ENCODE measurements around the gene GNG12. TPM values are rescaled to one million over a fixed set of nuclear protein-coding genes. Genes with fewer than 3 reads are reported as not detected.

GNG12 gene
- total RNA-seq, 1 experiment from 2014 or later, result 117 TPM

DNA sequence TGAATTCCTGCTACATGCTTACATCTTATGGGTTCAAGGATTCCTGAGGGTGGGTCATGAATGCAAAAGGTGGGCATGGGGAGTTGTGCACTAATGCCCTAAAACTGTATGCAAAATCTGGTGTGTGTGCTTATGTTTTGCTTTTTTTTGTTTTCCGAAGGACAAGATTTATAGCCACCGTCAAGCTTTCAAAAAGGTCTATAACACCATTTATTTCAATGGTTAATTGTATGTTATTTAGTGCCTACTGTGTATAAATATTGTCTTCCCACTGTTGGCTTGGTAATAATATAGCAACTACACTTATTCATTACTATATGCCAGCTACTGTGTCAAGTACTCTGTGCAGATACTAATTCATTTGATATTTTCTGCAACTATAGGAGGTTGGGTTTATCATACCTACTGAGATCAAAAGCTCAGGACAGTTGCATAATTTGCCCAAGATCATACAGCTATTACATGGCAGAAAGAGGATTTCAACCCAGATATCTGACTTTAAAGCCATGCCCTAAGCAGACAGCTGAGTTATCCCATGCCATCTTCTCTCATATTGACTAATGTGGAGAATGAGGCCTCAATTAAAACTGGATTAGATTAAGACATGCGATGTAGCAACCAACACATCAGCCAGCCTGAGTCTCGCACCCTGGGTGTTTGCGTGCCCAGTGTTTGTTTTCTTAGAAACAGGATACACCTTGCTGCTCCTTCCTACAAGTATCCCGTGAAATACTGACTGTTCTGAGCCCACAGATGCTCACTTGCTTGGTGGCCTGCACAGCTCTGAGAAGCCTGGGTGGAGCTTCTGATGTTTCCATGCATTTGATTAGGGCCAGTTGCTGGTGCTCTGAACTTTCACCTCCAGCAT is 113.7 kb downstream of the GNG12 start:
- Mint-ChIP-seq H3K27ac (ENCODE audit: low read depth, unreplicated experiment) (no peak overlapping the region), H3K4me3 (ENCODE audit: unreplicated experiment) (no peak overlapping the region), H3K9me3 (ENCODE audit: unreplicated experiment) (no peaks in the 10 kb centered on the region), H3K36me3 (ENCODE audit: insufficient read depth, unreplicated experiment) (no peaks in the 10 kb centered on the region), H3K27me3 (ENCODE audit: insufficient read depth, unreplicated experiment) (no peaks in the 10 kb centered on the region), H3K4me1 (ENCODE audit: insufficient read depth, unreplicated experiment) (peaks cover 30% of the 10 kb centered on the region)
- CTCF ChIA-PET, result interaction anchor here (0.7 to 2.4 kb wide), 8 partner anchors 11 to 187 kb away, joined by 3 to 10 read pairs (median 4); no protein-coding TSS in a partner anchor
- TF ChIP-seq, protein P1, sequence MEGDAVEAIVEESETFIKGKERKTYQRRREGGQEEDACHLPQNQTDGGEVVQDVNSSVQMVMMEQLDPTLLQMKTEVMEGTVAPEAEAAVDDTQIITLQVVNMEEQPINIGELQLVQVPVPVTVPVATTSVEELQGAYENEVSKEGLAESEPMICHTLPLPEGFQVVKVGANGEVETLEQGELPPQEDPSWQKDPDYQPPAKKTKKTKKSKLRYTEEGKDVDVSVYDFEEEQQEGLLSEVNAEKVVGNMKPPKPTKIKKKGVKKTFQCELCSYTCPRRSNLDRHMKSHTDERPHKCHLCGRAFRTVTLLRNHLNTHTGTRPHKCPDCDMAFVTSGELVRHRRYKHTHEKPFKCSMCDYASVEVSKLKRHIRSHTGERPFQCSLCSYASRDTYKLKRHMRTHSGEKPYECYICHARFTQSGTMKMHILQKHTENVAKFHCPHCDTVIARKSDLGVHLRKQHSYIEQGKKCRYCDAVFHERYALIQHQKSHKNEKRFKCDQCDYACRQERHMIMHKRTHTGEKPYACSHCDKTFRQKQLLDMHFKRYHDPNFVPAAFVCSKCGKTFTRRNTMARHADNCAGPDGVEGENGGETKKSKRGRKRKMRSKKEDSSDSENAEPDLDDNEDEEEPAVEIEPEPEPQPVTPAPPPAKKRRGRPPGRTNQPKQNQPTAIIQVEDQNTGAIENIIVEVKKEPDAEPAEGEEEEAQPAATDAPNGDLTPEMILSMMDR (IDR thresholded peaks at IDR 0.05; ENCODE audit: unreplicated experiment), result no peak
- BruUV-seq (replicated peaks), result no TSS peak
- POLR2A ChIA-PET, result interaction anchor here (1.1 to 9.8 kb wide), 9 partner anchors 9 to 150 kb away, joined by 3 to 130 read pairs (median 5); partner anchors contain the start of gene GADD45A
- no peak for DNase-seq (ENCODE audit: unreplicated experiment)
- intact Hi-C loops (cut with micrococcal nuclease), result no loop called here

DNA sequence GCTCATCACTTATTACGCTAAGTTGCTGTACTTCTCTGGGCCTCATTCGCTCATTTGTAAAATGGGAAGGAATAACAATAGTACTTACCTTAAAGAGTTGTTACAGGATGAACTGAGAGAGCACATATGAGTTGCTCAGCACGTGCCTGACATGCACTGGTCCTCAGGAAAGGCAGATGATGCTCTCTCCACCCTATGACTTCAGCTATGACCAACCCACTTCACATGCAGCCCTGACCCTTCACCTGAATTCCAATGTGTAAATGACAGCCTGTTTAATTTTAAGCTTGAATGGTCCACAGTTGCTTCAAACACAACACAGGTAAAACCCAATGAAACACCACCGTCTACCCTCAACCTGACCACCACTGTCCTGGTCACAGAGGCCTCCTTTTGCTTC is 115.4 kb downstream of the GNG12 start:
- Mint-ChIP-seq H3K4me1 (ENCODE audit: insufficient read depth, unreplicated experiment) (peaks cover 43% of the 10 kb centered on the region), H3K36me3 (ENCODE audit: insufficient read depth, unreplicated experiment) (no peaks in the 10 kb centered on the region), H3K27ac (ENCODE audit: low read depth, unreplicated experiment) (peak overlapping the region; percentile 40), H3K9me3 (ENCODE audit: unreplicated experiment) (no peaks in the 10 kb centered on the region), H3K27me3 (ENCODE audit: insufficient read depth, unreplicated experiment) (no peaks in the 10 kb centered on the region), H3K4me3 (ENCODE audit: unreplicated experiment) (no peak overlapping the region)
- ChIA-PET CTCF (interaction anchor here (0.5 to 1.4 kb wide), 5 partner anchors 35 to 182 kb away, joined by 3 to 4 read pairs (median 4); no protein-coding TSS in a partner anchor), POLR2A (interaction anchor here (0.8 to 9.8 kb wide), 10 partner anchors 8 to 99 kb away, joined by 3 to 130 read pairs (median 4); partner anchors contain the start of gene GADD45A)
- intact Hi-C loops (cut with micrococcal nuclease), result loop anchor here (2.0 kb wide), 1 partner anchor 31 kb away; no protein-coding TSS in a partner anchor
- no TSS peak for BruUV-seq (replicated peaks)
- DNase-seq (ENCODE audit: unreplicated experiment), result no peak
- TF ChIP-seq, protein P1 (IDR thresholded peaks at IDR 0.05; ENCODE audit: unreplicated experiment), result no peak

DNA sequence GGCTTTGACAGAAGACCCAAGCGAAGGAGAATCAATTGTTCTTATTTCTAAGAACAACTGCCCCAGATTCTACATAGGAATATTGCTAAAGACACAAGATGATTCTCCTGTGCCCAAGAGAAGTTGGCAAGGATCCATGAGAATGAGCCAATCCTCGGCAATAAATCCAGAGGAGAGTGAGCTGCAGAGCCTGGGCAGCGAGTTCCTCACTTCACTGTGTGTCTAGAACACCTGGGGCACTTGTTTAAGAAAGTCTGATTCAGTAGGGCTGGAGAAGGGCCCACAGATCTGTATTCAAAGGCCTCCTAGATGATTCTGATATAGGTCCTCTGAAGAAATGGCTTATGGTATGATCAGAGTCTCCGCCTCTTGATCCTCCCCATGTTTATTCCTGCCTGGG is 116.5 kb downstream of the GNG12 start:
- peak overlapping the region; percentile 40 for H3K27ac Mint-ChIP-seq (ENCODE audit: low read depth, unreplicated experiment)

More for the DNA sequence above, 116.5 kb downstream of the GNG12 start:
- Mint-ChIP-seq H3K27me3 (ENCODE audit: insufficient read depth, unreplicated experiment) (no peaks in the 10 kb centered on the region), H3K4me3 (ENCODE audit: unreplicated experiment) (no peak overlapping the region), H3K4me1 (ENCODE audit: insufficient read depth, unreplicated experiment) (peaks cover 44% of the 10 kb centered on the region), H3K36me3 (ENCODE audit: insufficient read depth, unreplicated experiment) (no peaks in the 10 kb centered on the region), H3K9me3 (ENCODE audit: unreplicated experiment) (no peaks in the 10 kb centered on the region)
- intact Hi-C loops (cut with micrococcal nuclease), result loop anchor here (2.0 kb wide), 1 partner anchor 32 kb away; no protein-coding TSS in a partner anchor
- TF ChIP-seq, protein P1 (IDR thresholded peaks at IDR 0.05; ENCODE audit: unreplicated experiment), result no peak
- peak; percentile 98 for DNase-seq (ENCODE audit: unreplicated experiment)
- CTCF ChIA-PET, result interaction anchor here (1.3 kb wide), 1 partner anchor 181 kb away, joined by 4 read pairs; no protein-coding TSS in a partner anchor
- POLR2A ChIA-PET, result interaction anchor here (0.7 to 9.8 kb wide), 10 partner anchors 9 to 99 kb away, joined by 3 to 130 read pairs (median 4); partner anchors contain the start of gene GADD45A
- BruUV-seq (replicated peaks), result no TSS peak

All from MCF 10A (cell line).